GM13976 (cell line): ENCODE results near the gene CAPN5.

Source experiments
- DNase-seq: peaks from one replicate; pipeline ENCODE4 v3.0.0; 2012; ENCODE audit warnings: low spot score
- in situ Hi-C: fragments of 300-500 bp; cut with MboI; formaldehyde crosslinking; loops from one replicate; pipeline ENCODE4 v1.12.0; 2022; ENCODE audit warnings: low sequenced_read_pairs, mixed read lengths, inconsistent platforms; ENCODE audit not compliant: unreplicated experiment
- TF ChIP-seq, protein P1 (sequence below): IDR thresholded peaks from 2 replicates; pipeline ENCODE4 v1.5.1; 2012; ENCODE audit warnings: borderline replicate concordance, mild to moderate bottlenecking; ENCODE audit not compliant: insufficient read depth; ENCODE audit errors: extremely low read depth, missing control alignments, control extremely low read depth

Gene CAPN5

DNA sequence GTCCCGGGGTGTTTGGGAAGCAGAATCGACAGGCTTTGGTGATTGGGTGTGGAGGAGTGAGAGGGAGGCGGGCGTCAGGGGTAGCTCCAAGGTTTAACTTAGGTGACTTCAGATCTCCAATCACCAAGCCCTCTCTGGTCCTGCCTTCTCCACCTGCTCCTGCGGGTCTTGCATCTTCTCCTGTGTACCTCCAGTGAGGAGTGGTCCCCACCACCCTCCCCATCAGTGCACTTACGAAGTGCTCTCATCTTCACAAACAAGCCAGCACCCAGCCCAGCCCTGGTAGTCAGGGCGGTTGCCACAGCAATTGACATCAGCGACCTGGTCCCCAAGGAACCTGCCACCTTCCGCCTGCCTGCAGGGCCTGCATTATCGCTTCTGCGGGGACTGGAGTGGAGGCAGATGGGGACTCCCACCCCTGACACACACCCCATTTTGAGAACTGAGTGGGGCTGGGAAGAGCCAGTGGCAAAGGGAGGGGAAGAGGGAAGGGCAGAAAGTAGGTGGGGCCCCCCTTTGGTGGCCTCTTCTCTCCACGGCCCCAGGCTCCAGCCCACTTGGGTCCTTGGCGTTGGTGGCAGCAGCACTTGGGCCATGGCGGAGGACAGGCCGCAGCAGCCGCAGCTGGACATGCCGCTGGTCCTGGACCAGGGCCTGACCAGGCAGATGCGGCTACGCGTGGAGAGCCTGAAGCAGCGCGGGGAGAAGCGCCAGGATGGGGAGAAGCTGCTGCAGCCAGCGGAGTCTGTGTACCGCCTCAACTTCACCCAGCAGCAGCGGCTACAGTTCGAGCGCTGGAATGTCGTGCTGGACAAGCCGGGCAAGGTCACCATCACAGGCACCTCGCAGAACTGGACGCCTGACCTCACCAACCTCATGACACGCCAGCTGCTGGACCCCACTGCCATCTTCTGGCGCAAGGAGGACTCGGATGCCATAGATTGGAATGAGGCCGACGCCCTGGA is 35.8 kb downstream of the CAPN5 start, which contains the start of gene OMP:
OMP (plus strand) TSS at position 595 of the 965 bp plus-strand sequence; CDS start at position 595, 0 bp downstream.
- DNase-seq, result no peak
- in situ Hi-C loops, result no loop called here
- TF ChIP-seq, protein P1, sequence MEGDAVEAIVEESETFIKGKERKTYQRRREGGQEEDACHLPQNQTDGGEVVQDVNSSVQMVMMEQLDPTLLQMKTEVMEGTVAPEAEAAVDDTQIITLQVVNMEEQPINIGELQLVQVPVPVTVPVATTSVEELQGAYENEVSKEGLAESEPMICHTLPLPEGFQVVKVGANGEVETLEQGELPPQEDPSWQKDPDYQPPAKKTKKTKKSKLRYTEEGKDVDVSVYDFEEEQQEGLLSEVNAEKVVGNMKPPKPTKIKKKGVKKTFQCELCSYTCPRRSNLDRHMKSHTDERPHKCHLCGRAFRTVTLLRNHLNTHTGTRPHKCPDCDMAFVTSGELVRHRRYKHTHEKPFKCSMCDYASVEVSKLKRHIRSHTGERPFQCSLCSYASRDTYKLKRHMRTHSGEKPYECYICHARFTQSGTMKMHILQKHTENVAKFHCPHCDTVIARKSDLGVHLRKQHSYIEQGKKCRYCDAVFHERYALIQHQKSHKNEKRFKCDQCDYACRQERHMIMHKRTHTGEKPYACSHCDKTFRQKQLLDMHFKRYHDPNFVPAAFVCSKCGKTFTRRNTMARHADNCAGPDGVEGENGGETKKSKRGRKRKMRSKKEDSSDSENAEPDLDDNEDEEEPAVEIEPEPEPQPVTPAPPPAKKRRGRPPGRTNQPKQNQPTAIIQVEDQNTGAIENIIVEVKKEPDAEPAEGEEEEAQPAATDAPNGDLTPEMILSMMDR, result no peak

DNA sequence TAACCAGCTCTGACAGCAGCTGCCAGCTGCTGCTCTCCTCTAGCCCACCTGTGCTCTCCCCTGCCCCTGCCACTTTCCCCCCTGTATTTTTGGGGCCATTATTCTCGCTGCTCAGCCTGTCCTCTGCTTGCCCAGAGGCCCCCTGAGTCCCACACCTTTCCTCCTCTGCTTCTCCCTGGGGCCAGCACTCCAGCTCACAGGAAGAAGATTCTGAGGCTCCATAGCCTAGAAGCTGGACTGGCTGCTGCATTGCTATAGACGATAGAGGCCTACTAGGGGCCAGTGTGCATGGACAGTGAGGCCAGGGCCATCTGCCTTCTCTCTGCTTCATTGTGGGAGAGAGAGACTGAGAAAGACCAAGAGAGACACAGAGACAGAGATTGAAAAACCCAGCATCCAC is 36.5 kb downstream of the CAPN5 start:
- TF ChIP-seq, protein P1, result no peak
- in situ Hi-C loops, result no loop called here
- DNase-seq, result no peak

DNA sequence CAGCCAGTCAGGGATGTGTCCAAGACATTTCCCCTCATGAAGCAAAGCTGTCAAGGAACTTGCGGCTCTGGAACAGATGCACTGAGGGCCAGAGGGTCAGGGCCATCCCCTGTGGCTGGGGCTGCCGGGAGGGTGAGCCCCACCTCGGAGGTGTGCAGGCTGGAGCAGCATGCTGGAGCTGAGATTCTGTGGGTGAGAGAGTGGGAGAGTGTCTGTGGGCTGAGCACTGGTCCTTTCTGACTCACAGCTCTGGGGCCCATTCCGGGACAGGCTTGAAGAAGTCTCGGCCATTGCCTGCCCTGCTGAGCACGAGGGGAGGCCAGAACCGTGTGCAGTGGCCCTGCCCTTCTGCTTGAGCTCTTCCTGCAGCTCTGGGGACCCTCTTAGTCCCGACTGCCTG is 38.0 kb downstream of the CAPN5 start:
- TF ChIP-seq, protein P1, result no peak
- DNase-seq, result no peak
- in situ Hi-C loops, result no loop called here

DNA sequence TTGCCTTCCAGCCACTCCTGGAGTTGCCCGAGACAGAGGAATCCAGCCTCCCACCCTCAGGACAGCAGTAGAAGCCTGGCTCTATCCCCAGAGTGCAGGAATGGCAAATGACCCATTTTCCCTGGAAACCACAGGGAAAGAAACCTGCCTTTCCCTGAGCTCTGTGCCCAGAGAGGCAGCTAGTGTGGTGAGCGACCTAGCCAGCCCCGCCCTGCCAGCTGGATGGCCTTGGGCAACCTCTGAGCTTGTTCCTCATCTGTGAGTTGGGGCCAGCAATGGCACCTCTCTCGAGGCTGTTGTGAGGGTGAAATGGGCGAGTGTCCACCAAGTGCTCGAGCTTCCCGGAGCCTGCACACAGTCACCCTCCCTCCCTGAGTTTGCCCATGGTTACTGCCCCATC is 39.5 kb downstream of the CAPN5 start:
- TF ChIP-seq, protein P1, result no peak
- in situ Hi-C loops, result no loop called here
- DNase-seq, result no peak

DNA sequence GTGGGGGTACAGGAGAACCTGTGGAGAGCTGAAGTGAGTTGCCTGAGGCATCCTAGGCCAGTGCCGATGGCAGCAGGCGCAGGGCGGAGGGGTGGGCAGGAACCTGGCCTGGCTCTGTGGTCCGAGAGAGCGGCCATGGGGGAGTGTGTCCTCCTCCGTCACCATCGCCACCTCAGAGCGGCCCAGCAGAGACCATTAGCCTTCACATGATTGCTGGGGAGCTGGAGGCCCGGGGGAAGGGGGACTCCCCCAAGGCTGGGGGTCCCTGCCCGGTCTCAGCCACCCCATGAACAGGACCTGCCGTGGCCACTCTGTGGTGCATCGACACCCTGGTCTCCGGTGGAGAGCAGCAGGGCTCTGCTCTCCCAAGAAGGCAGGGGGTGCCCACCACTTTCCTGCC is 40.0 kb downstream of the CAPN5 start:
- in situ Hi-C loops, result no loop called here
- TF ChIP-seq, protein P1, result no peak
- DNase-seq, result no peak

DNA sequence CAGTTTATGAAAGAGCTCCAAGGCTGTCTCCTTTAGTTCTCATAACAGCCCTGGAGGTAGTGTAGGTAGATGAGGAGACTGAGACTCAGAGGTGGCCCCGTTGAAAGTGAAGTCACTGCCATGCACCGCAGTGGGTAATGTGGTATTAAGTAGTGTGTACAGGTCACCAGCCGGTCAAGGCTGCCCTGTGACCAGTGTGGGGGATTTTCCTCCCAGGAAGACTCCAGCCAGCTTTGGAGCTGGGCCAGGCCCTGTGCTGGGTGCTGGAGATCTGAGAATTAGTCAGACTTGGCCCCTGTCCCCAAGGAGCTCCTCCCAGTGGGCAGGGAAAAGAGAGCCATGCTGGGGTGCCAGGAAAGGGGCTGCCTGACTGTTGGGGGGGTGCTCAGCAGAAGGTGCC is 41.2 kb downstream of the CAPN5 start:
- DNase-seq, result no peak
- TF ChIP-seq, protein P1, result no peak
- in situ Hi-C loops, result no loop called here

DNA sequence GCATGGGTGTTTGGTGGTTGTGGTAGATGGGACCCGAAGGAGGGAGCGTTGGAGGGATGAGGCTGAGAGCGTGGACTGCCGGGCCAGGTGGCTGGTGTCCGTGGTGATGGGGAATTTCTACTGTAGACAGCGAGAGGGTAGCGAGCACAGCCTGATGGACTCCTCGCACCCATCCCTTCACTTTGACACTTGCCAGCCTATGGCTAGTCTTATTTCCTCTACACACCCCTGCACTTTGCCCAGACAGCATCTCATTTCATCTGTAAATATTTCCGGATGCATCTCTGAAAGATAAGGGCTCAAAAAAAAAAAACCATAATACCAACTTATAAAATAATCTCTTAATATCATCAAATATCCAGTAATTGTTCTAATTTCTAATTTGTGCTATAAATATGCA is 41.7 kb downstream of the CAPN5 start:
- TF ChIP-seq, protein P1, result no peak
- in situ Hi-C loops, result no loop called here
- no peak for DNase-seq
